ENCODE measurements around the gene ABHD11.
A peak's percentile ranks its signal among the peaks of the same experiment; 100 is the strongest.

ABHD11 gene

DNA sequence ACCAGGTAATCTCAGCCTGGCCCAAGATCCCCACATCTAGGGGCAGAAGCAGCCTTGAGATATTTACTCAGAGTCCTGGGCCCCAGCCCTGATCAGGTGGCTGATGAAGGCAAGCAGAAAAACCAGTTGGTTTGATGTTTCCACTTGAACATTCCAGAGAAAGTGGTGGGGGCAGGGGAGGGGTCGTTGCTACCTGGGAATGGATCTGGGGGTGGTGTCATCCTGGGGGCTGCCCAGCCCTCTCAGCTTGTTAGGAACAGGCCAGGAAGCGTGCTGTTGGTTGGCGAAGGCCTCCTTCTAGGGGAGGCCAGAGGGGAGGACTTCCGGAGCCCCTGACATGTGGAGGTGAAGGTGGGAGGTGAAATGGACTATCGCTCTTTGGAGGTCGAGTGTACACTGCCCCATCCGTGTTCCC, 3.7 kb upstream of the ABHD11 start:
- peaks cover 6% of the 10 kb centered on the region; the same call in 1 of the 2 replicates for H3K79me2 ChIP-seq (ENCODE audit: low read length)
- H2AFZ ChIP-seq (ENCODE audit: low read depth, low read length) = no peak overlapping the region
- H3K4me3 ChIP-seq (ENCODE audit: low read length) = peak overlapping the region; percentile 41
- no peaks in the 10 kb centered on the region for H3K36me3 ChIP-seq (replicated peaks; ENCODE audit: low read depth, low read length)
- TF ChIP-seq EZH2phosphoT487 (IDR thresholded peaks at IDR 0.05; ENCODE audit: low read depth) = no peak
- TF ChIP-seq, protein P1, sequence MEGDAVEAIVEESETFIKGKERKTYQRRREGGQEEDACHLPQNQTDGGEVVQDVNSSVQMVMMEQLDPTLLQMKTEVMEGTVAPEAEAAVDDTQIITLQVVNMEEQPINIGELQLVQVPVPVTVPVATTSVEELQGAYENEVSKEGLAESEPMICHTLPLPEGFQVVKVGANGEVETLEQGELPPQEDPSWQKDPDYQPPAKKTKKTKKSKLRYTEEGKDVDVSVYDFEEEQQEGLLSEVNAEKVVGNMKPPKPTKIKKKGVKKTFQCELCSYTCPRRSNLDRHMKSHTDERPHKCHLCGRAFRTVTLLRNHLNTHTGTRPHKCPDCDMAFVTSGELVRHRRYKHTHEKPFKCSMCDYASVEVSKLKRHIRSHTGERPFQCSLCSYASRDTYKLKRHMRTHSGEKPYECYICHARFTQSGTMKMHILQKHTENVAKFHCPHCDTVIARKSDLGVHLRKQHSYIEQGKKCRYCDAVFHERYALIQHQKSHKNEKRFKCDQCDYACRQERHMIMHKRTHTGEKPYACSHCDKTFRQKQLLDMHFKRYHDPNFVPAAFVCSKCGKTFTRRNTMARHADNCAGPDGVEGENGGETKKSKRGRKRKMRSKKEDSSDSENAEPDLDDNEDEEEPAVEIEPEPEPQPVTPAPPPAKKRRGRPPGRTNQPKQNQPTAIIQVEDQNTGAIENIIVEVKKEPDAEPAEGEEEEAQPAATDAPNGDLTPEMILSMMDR (IDR thresholded peaks at IDR 0.05; ENCODE audit: low read depth, low read length) = no peak
- no peaks in the 10 kb centered on the region for H3K9me3 ChIP-seq (ENCODE audit: insufficient read depth, low read length)
- H3K9ac ChIP-seq (ENCODE audit: low read length) = peak overlapping the region; percentile 41; the same call in 1 of the 2 replicates
- H3K27me3 ChIP-seq (ENCODE audit: low read depth, low read length) = no peaks in the 10 kb centered on the region
- peaks cover 31% of the 10 kb centered on the region for H3K4me1 ChIP-seq (ENCODE audit: low read length)
- peak overlapping the region; percentile 53 for H3K4me2 ChIP-seq (ENCODE audit: low read length)
- H3K27ac ChIP-seq (ENCODE audit: low read length) = peak overlapping the region; percentile 45; the same call in 1 of the 2 replicates
- peaks cover 6% of the 10 kb centered on the region for H4K20me1 ChIP-seq (ENCODE audit: insufficient read depth, low read length)

DNA sequence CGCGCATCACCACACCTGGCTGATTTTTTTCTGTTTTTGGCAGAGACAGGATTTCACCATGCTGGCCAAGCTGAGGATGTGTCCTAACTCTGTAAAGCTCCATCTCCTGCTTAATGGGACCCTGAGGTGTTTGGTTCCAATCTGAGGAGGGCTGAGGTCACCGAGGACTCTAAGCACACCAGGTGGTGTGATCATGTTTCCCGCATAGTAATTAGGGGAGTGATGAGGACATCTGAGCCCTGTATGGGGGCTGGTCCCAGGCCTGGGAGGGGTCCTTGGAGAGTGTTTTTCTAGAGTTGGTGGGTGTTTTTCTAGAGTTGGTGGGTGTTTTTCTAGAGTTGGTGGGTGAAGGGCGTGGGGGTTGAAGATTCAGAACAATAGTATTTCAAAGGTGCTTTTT, 3.0 kb upstream of the ABHD11 start:
- H3K9ac ChIP-seq (ENCODE audit: low read length) = no peak overlapping the region
- peaks cover 31% of the 10 kb centered on the region for H3K4me1 ChIP-seq (ENCODE audit: low read length)
- peaks cover 6% of the 10 kb centered on the region for H3K36me3 ChIP-seq (replicated peaks; ENCODE audit: low read depth, low read length)

DNA sequence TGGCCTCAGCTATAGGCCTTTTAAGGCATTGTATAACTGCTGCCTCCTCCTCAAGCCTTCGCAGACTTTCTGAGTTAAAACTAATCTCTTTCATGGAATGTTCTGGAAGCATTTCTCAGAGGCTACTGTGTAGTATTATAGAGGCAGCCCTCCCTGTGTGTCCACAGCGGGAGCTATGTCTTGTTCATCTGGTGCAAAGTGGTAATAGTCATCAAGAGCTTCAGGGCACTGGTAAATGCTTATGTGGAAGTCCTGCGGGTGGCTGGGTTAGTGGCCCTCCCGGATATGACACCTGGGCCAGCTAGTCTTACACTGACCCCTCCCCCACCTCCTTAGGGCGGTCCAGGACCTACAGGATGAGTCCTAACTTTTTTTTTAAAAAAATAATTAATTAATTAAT, 2.2 kb upstream of the ABHD11 start:
- Histone ChIP-seq H3K36me3 (replicated peaks; ENCODE audit: low read depth, low read length) (peaks cover 9% of the 10 kb centered on the region), H2AFZ (ENCODE audit: low read depth, low read length) (no peak overlapping the region), H4K20me1 (ENCODE audit: insufficient read depth, low read length) (peaks cover 6% of the 10 kb centered on the region), H3K4me1 (ENCODE audit: low read length) (peaks cover 31% of the 10 kb centered on the region), H3K4me2 (ENCODE audit: low read length) (no peak overlapping the region), H3K9me3 (ENCODE audit: insufficient read depth, low read length) (no peaks in the 10 kb centered on the region), H3K27me3 (ENCODE audit: low read depth, low read length) (no peaks in the 10 kb centered on the region), H3K9ac (ENCODE audit: low read length) (no peak overlapping the region), H3K27ac (ENCODE audit: low read length) (no peak overlapping the region), H3K4me3 (ENCODE audit: low read length) (no peak overlapping the region), H3K79me2 (ENCODE audit: low read length) (peaks cover 6% of the 10 kb centered on the region; the same call in 1 of the 2 replicates)
- TF ChIP-seq EZH2phosphoT487 (IDR thresholded peaks at IDR 0.05; ENCODE audit: low read depth) = no peak
- TF ChIP-seq, protein P1 (IDR thresholded peaks at IDR 0.05; ENCODE audit: low read depth, low read length) = no peak

More for the DNA sequence above, 3.0 kb upstream of the ABHD11 start:
- Histone ChIP-seq H4K20me1 (ENCODE audit: insufficient read depth, low read length) (peaks cover 6% of the 10 kb centered on the region), H2AFZ (ENCODE audit: low read depth, low read length) (no peak overlapping the region), H3K27ac (ENCODE audit: low read length) (no peak overlapping the region; the same call in 1 of the 2 replicates), H3K4me3 (ENCODE audit: low read length) (no peak overlapping the region), H3K4me2 (ENCODE audit: low read length) (no peak overlapping the region), H3K27me3 (ENCODE audit: low read depth, low read length) (no peaks in the 10 kb centered on the region), H3K9me3 (ENCODE audit: insufficient read depth, low read length) (no peaks in the 10 kb centered on the region), H3K79me2 (ENCODE audit: low read length) (peaks cover 6% of the 10 kb centered on the region; the same call in 1 of the 2 replicates)
- no peak for TF ChIP-seq EZH2phosphoT487 (IDR thresholded peaks at IDR 0.05; ENCODE audit: low read depth)
- TF ChIP-seq, protein P1 (IDR thresholded peaks at IDR 0.05; ENCODE audit: low read depth, low read length) = no peak

DNA sequence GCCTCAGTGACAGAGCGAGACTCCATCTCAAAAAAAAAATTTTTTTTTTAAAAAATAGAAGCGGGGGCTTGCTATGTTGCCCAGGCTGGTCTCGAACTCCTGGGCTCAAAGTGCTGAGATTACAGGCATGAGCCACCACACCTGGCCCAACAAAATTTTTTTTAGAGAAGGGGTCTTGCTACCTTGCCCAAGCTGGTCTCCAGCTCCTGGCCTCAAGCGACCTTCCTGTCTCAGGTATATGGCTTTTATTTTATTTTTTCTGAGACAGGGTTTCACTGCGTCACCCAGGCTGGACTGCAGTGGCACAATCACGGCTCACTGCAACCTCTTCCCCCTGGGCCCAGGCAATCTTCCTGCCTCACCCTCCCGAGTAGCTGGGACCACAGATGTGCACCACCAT, 1.6 kb upstream of the ABHD11 start:
- Histone ChIP-seq H3K27ac (ENCODE audit: low read length) (no peak overlapping the region), H3K79me2 (ENCODE audit: low read length) (peaks cover 6% of the 10 kb centered on the region; the same call in 1 of the 2 replicates)
- no peak for TF ChIP-seq EZH2phosphoT487 (IDR thresholded peaks at IDR 0.05; ENCODE audit: low read depth)
- TF ChIP-seq, protein P1 (IDR thresholded peaks at IDR 0.05; ENCODE audit: low read depth, low read length) = no peak

More for the DNA sequence above, 1.6 kb upstream of the ABHD11 start:
- no peak overlapping the region for H3K4me2 ChIP-seq (ENCODE audit: low read length)
- peaks cover 9% of the 10 kb centered on the region for H3K36me3 ChIP-seq (replicated peaks; ENCODE audit: low read depth, low read length)
- no peak overlapping the region for H2AFZ ChIP-seq (ENCODE audit: low read depth, low read length)
- H4K20me1 ChIP-seq (ENCODE audit: insufficient read depth, low read length) = peaks cover 6% of the 10 kb centered on the region
- no peak overlapping the region for H3K4me3 ChIP-seq (ENCODE audit: low read length)
- no peaks in the 10 kb centered on the region for H3K9me3 ChIP-seq (ENCODE audit: insufficient read depth, low read length)
- peaks cover 31% of the 10 kb centered on the region for H3K4me1 ChIP-seq (ENCODE audit: low read length)
- no peaks in the 10 kb centered on the region for H3K27me3 ChIP-seq (ENCODE audit: low read depth, low read length)
- no peak overlapping the region for H3K9ac ChIP-seq (ENCODE audit: low read length)
